Upper lobe of right lung (tissue), 1 donor: Measurements from ENCODE around the gene FMNL2. TPM values are rescaled to one million over a fixed set of nuclear protein-coding genes. Genes with fewer than 3 reads are reported as not detected.
A peak's percentile ranks its signal among the peaks of the same experiment; 100 is the strongest.

Experiments
- ATAC-seq: fragments of 200-7000 bp; cut with Tn5 transposase; one replicate; pipeline ENCODE4 v1.9.1; 2020; ENCODE audit warnings: mild to moderate bottlenecking, moderate library complexity
- DNase-seq: peaks from one replicate; pipeline ENCODE4 v3.0.0-alpha.2; 2020
- H3K27ac ChIP-seq: fragments of 200-600 bp; one replicate; pipeline ENCODE4 v1.8.0; 2022
- H3K27me3 ChIP-seq: fragments of 200-600 bp; one replicate; pipeline ENCODE4 v1.8.0; 2022; ENCODE audit warnings: mild to moderate bottlenecking
- H3K36me3 ChIP-seq: fragments of 200-600 bp; one replicate; pipeline ENCODE4 v1.8.0; 2022
- H3K4me1 ChIP-seq: fragments of 200-600 bp; one replicate; pipeline ENCODE4 v1.8.0; 2022
- H3K4me3 ChIP-seq: fragments of 200-600 bp; one replicate; pipeline ENCODE4 v1.8.0; 2022; ENCODE audit warnings: mild to moderate bottlenecking
- H3K9me3 ChIP-seq: fragments of 200-600 bp; one replicate; pipeline ENCODE4 v1.8.0; 2022
- CTCF ChIP-seq: fragments of 200-600 bp; IDR thresholded peaks from one replicate; pipeline ENCODE4 v1.8.0; 2022; ENCODE audit warnings: antibody characterized with exemption
- intact Hi-C: fragments of 100-400 bp; cut with DNase I; formaldehyde crosslinking; loops from one replicate; pipeline ENCODE4 v1.11.0; 2022
- total RNA-seq: library from RNA; stranded (reverse); fragmentation: NEBNext Ultra II Directional; extraction: Animal tissue kit (Norgen Biotek cat#: 25700); gene quantifications from one replicate; pipeline ENCODE4 v1.2.1, GENCODE V29; 2021
- donor health status: DM: no; HTN: yes; CAD: no; lungs with severe emphysema.

FMNL2 gene
- total RNA-seq, 1 donor from 2014 or later: 69.5 TPM

- TF ChIP-seq CTCF: no peak
- peak overlapping the region; percentile 32 for H3K4me3 ChIP-seq
- no peaks in the 10 kb centered on the region for H3K36me3 ChIP-seq
- no peak for DNase-seq
- intact Hi-C loops: no loop called here
- H3K9me3 ChIP-seq: no peaks in the 10 kb centered on the region
- no peaks in the 10 kb centered on the region for H3K27me3 ChIP-seq
- H3K27ac ChIP-seq: peak overlapping the region; percentile 34
- peaks cover 4% of the 10 kb centered on the region for H3K4me1 ChIP-seq
- ATAC-seq: no peak
Measured at GRCh38 chr2:152396051-152396511, 61.1 kb downstream of the FMNL2 start.

- ATAC-seq (no peak), DNase-seq (no peak)
- Histone ChIP-seq H3K27me3 (no peaks in the 10 kb centered on the region), H3K36me3 (no peaks in the 10 kb centered on the region), H3K9me3 (no peaks in the 10 kb centered on the region), H3K4me1 (peaks cover 4% of the 10 kb centered on the region), H3K27ac (no peak overlapping the region), H3K4me3 (no peak overlapping the region)
- intact Hi-C loops: no loop called here
- TF ChIP-seq CTCF: no peak
Measured at GRCh38 chr2:152396763-152397162, 61.8 kb downstream of the FMNL2 start.

- intact Hi-C loops: no loop called here
- no peak overlapping the region for H3K27ac ChIP-seq
- H3K27me3 ChIP-seq: no peaks in the 10 kb centered on the region
- no peaks in the 10 kb centered on the region for H3K36me3 ChIP-seq
- no peaks in the 10 kb centered on the region for H3K9me3 ChIP-seq
- no peak for ATAC-seq
- TF ChIP-seq CTCF: no peak
- peaks cover 19% of the 10 kb centered on the region for H3K4me1 ChIP-seq
- DNase-seq: no peak
- no peak overlapping the region for H3K4me3 ChIP-seq
Measured at GRCh38 chr2:152399003-152399402, 64.0 kb downstream of the FMNL2 start.

- TF ChIP-seq CTCF: no peak
- peaks cover 30% of the 10 kb centered on the region for H3K4me1 ChIP-seq
- no peaks in the 10 kb centered on the region for H3K9me3 ChIP-seq
- no peak for ATAC-seq
- H3K36me3 ChIP-seq: no peaks in the 10 kb centered on the region
- DNase-seq: no peak
- no peak overlapping the region for H3K27ac ChIP-seq
- intact Hi-C loops: no loop called here
- no peak overlapping the region for H3K4me3 ChIP-seq
- H3K27me3 ChIP-seq: no peaks in the 10 kb centered on the region
Measured at GRCh38 chr2:152400607-152401214, 65.7 kb downstream of the FMNL2 start.

GRCh38 chr2:152402780-152403759 lies 68.1 kb downstream of the FMNL2 start:
- intact Hi-C loops: no loop called here
- Histone ChIP-seq H3K27me3 (no peaks in the 10 kb centered on the region), H3K36me3 (no peaks in the 10 kb centered on the region), H3K4me1 (peaks cover 52% of the 10 kb centered on the region), H3K4me3 (no peak overlapping the region), H3K27ac (no peak overlapping the region), H3K9me3 (no peaks in the 10 kb centered on the region)
- ATAC-seq (peak; percentile 48), DNase-seq (no peak)
- no peak for TF ChIP-seq CTCF
